Dendritic cell treated with granulocyte-macrophage colony-stimulating factor and Interleukin-4, amounts not matched to agents 40 ng/mL and 50 ng/mL, for 4 days (primary cell): Measurements from ENCODE around the gene PPARA.
"Not testable (repeated sequence)": the region's sequence is repeated elsewhere in the genome, so short reads cannot be mapped to it uniquely, and the experiment has no call there.

ENCODE experiments used
- H3K27ac Mint-ChIP-seq: one replicate; pipeline ENCODE4 v1.8.0; 2022; ENCODE audit warnings: mild to moderate bottlenecking, mixed read lengths
- H3K27me3 Mint-ChIP-seq: one replicate; pipeline ENCODE4 v1.8.0; 2022; ENCODE audit warnings: mild to moderate bottlenecking, mixed read lengths
- H3K36me3 Mint-ChIP-seq: one replicate; pipeline ENCODE4 v1.8.0; 2022; ENCODE audit warnings: low read depth, mixed read lengths
- H3K4me1 Mint-ChIP-seq: one replicate; pipeline ENCODE4 v1.8.0; 2022; ENCODE audit warnings: low read depth, mixed read lengths
- H3K4me3 Mint-ChIP-seq: one replicate; pipeline ENCODE4 v1.8.0; 2022; ENCODE audit warnings: mild to moderate bottlenecking, moderate library complexity, mixed read lengths
- H3K9me3 Mint-ChIP-seq: one replicate; pipeline ENCODE4 v1.8.0; 2022; ENCODE audit warnings: mixed read lengths
- intact Hi-C: fragments of 100-400 bp; cut with micrococcal nuclease; formaldehyde crosslinking; loops from one replicate; pipeline ENCODE4 v1.15.0; 2022

Gene PPARA

DNA sequence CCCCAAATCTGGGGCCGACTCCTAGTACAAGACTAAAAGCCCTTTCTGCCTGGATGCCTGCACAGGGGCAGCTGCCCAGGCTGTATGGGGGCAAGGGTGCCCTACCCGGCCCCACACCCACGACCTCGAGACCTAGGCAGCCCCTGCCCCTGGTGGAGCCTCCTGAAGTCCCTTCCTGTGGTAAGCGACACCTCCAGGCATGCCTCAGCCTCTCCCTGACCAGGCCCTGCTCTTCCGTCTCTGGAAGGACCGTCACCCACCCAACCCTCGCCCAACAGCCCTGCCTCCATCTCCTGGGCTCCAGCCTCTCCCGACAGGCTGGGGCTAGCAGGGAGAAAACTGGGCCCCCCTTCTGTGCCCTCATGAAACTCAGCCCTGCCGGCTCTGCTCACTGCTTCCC is 22.8 kb upstream of the PPARA start:
- Mint-ChIP-seq H3K9me3 (no peaks in the 10 kb centered on the region), H3K27ac (peak overlapping the region; percentile 51), H3K4me3 (no peak overlapping the region), H3K4me1 (peaks cover 42% of the 10 kb centered on the region), H3K27me3 (peaks cover 10% of the 10 kb centered on the region), H3K36me3 (no peaks in the 10 kb centered on the region)
- intact Hi-C loops: no loop called here

DNA sequence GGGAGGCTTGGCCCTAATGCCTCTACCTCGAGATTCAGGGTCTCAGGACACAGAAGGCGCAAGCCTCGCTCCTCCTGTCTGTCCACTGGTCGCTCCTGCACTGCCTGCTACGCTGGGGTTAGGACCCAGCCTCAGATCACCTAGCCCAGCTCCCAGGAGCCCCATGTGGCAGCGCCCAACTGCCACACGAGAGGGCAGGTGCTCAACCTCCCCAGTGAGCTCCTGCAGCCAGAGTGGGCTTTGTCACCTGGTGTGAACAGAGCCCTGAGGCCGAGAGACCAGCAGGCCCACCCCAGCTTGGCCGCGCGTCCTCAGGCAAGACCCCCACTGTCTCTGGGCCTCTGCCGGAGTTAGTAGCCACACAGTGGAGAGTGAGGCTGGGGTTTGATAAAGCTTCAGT is 21.7 kb upstream of the PPARA start:
- intact Hi-C loops: no loop called here
- Mint-ChIP-seq H3K27ac (peak overlapping the region; percentile 89), H3K9me3 (no peaks in the 10 kb centered on the region), H3K27me3 (peaks cover 10% of the 10 kb centered on the region), H3K4me1 (peaks cover 35% of the 10 kb centered on the region), H3K4me3 (no peak overlapping the region), H3K36me3 (no peaks in the 10 kb centered on the region)

DNA sequence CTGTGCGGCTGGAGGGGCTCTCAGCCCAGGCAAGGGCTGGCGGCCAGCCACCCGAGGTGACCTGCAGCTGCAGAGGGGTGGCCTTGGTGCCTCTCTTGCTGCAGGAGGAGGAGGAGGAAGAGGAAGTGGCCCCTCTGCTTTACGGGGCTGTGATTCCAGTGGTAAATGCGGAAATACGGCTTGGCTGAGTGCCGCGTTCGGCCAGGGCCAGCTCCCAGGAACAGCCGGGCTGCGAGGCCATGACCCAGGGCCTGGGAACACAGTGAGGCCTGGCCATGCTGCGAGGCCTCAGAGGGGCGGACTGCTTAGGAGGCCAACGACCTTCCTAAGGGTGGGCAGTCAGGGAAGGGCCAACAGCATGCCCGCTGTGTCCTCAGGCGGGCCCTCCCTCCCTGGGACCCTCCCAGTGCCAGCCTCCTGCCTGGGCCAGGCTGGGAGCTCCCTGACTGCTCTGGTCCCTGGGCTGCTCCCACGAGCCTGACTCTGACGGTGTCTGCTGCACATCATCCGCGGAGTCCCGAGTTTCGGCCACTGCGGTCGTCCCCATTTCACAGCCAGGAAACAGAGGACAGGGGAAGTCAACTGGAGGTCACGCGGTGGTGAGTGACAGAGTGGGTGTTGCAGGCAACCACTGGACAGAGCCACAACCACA is 20.8 kb upstream of the PPARA start:
- Mint-ChIP-seq H3K27me3 (peaks cover 7% of the 10 kb centered on the region), H3K27ac (peak overlapping the region; percentile 89), H3K4me3 (peak overlapping the region; percentile 59), H3K9me3 (no peaks in the 10 kb centered on the region), H3K4me1 (peaks cover 35% of the 10 kb centered on the region), H3K36me3 (no peaks in the 10 kb centered on the region)
- intact Hi-C loops: no loop called here

DNA sequence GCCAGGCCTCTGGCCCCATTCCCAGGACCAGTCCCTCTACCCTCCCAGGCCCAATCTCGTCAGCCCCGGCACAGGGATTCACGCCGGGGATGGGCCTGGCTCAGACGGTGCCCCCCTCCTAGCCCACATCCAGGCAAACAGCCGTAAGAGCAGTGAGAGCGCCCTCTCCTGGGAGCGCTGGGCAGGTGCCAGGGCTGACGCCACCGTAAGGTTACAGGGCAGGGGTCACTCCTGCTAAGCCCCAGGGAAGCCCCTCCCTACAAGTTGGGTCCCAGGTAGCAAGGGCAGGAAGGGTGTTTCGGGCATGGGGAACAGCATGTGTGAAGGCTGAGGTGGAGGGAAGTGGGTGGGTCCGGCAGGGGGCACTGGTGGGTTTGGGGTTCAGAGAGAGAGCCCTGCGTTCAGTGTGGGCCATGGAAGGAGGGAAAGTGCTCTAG is 19.2 kb upstream of the PPARA start:
- no peaks in the 10 kb centered on the region for H3K9me3 Mint-ChIP-seq
- peaks cover 35% of the 10 kb centered on the region for H3K4me1 Mint-ChIP-seq
- no peaks in the 10 kb centered on the region for H3K36me3 Mint-ChIP-seq
- peaks cover 7% of the 10 kb centered on the region for H3K27me3 Mint-ChIP-seq
- intact Hi-C loops: no loop called here
- H3K27ac Mint-ChIP-seq: peak overlapping the region; percentile 89
- H3K4me3 Mint-ChIP-seq: no peak overlapping the region

DNA sequence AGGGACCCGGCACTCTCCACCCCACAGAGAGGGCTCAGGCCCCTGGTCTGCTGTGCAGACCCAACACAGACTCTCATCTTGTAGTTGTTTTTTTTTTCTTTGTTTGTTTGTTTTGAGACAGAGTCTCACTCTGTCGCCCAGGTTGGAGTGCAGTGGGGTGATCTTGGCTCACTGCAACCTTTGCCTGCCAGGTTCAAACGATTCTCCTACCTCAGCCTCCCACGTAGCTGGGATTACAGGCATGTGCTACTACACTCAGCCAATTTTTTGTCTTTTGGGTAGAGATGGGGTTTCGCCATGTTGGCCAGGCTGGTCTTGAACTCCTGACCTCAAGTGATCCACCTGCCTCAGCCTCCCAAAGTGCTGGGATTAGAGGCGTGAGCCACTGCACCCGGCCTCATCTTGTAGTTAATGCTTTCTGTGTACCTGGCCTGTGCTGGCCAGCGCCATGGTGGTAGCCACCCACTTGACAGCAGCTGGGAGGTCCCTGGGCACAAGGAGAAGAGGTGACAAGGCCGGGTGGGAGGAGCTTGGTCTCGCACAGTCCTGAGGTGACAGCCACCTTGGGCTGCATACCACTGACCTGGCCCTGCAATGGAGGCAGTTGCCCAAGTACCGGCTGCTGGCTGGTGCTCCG is 18.0 kb upstream of the PPARA start:
- H3K27me3 Mint-ChIP-seq, H3K4me3 Mint-ChIP-seq, H3K9me3 Mint-ChIP-seq, H3K27ac Mint-ChIP-seq, intact Hi-C loops, H3K36me3 Mint-ChIP-seq: not testable (repeated sequence)
- H3K4me1 Mint-ChIP-seq: peaks cover 35% of the 10 kb centered on the region

DNA sequence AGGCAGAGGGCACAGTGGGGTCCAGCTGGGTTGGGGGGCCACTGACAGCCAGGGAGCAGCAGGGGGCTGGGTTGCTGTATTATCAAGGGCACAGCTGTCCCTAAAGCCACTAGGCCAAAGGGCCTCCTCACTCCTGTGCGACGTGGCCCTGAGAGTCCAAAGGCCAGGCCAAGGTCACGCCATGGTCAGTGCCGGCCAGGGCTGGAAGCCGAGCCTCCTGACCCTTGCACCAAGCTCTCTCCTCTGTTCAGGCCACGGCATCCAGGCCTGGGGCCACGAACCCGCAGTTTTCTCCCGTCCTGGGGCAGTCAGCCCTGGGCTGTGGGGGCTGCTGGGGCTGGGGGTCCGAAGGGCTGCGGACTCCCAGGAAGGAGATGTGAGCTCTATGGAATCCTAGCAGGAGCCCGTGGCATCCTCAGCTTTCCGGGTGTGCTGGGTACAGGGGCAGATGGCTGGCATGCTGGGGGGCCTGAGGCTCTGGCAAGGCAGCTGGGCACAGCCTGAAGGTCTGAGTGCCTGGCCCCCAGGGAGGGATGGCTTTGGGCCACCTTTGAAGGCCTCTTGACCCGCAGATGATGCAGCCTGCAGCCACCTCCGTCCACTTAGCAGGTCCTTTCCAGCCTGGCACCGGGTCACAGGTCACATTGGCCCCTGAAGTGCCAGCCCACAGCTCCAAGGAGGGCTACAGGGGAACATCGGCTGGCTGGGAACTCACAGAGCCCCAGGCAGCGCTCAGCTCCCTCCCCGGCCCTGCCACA is 17.3 kb upstream of the PPARA start:
- Mint-ChIP-seq H3K27me3 (peaks cover 3% of the 10 kb centered on the region), H3K4me1 (peaks cover 38% of the 10 kb centered on the region), H3K27ac (no peak overlapping the region), H3K4me3 (no peak overlapping the region), H3K36me3 (peaks cover 2% of the 10 kb centered on the region), H3K9me3 (no peaks in the 10 kb centered on the region)
- intact Hi-C loops: no loop called here

DNA sequence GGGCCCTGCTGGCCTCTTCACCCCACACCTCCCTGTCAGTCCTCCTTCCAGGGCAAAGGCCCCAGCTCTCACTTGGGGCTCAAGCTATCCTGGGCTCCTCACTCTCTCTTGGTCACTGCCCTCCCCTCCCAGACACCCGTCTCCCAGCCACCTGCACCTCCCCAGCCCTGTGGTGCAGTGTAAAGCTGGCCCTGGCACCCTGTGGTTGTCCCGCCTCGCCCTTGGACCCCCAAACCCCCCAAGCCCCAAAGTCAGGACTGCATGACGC is 16.8 kb upstream of the PPARA start:
- Mint-ChIP-seq H3K4me1 (peaks cover 42% of the 10 kb centered on the region), H3K27ac (no peak overlapping the region), H3K9me3 (no peaks in the 10 kb centered on the region), H3K4me3 (no peak overlapping the region), H3K27me3 (peaks cover 3% of the 10 kb centered on the region), H3K36me3 (peaks cover 6% of the 10 kb centered on the region)
- intact Hi-C loops: no loop called here

DNA sequence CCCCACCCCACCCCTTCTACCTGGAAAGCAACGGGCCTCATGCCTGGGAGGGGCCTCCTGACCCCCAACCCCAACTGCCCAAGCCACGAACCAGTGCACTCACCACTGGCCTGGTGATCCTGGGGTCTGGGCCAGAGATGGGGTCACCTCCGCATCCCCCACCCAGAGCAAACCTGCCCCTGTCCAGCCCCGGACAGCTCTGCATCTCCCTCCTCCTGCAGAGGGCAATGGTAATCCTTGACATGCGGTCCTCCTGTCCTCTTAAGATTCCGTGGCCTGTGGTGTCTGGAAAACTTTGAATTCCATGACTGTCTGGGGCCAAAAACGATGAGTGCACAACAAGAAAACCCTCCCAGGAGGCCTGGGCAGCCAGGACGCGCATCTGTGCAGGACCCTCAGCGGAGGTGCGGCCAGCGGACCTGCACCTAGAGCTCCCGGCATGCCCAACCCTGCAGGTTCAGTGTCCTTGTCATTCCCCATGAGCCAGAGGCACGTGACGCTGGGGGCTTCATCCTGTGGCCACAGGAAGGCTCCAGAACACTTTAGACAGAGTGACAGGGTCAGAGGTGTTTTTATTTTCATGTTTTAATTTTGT is 16.1 kb upstream of the PPARA start:
- intact Hi-C loops: no loop called here
- Mint-ChIP-seq H3K36me3 (peaks cover 6% of the 10 kb centered on the region), H3K27ac (no peak overlapping the region), H3K9me3 (no peaks in the 10 kb centered on the region), H3K4me1 (peaks cover 35% of the 10 kb centered on the region), H3K27me3 (peaks cover 2% of the 10 kb centered on the region), H3K4me3 (no peak overlapping the region)

DNA sequence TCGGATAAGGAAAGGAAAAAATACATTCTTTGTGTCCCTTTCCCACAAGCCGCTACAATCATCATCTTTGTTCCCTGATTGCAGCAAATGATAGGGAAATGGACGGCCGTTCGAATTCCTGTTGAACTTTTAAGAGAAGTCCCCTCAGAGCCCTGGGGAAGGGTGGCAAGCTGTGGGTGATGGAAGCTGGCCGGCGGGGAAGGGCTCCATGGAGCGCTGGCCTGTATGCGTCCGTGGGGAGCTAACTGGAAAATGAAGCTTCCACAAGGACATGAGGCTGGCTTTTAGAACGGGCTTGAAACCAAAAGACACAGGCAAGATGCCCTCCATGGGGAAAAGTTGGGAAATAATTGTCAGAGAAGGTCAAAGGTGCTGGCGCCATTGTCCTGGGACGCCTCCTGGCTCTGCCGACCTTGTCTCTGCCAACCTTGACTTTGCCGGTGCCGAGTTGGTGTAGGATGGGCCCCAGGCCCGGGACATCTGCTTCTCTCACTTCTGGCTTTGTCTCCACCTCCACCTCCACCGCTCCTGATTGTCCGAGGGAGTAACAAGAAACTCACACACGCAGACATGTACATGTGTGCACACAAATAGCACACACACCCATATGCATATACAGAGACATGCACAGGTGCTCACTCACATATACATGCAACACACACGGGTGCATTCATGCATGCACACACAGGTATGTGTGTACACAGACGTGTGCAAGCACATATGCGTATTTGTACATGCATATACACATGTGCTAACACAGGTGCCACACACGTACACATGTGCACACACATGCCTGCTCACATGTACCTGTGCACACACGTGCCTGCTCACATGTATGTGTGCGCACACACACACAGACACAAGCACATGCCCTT is 14.5 kb upstream of the PPARA start:
- Mint-ChIP-seq H3K27ac (no peak overlapping the region), H3K9me3 (no peaks in the 10 kb centered on the region), H3K4me1 (peaks cover 19% of the 10 kb centered on the region), H3K27me3 (peaks cover 2% of the 10 kb centered on the region), H3K4me3 (no peak overlapping the region), H3K36me3 (peaks cover 6% of the 10 kb centered on the region)
- intact Hi-C loops: no loop called here

DNA sequence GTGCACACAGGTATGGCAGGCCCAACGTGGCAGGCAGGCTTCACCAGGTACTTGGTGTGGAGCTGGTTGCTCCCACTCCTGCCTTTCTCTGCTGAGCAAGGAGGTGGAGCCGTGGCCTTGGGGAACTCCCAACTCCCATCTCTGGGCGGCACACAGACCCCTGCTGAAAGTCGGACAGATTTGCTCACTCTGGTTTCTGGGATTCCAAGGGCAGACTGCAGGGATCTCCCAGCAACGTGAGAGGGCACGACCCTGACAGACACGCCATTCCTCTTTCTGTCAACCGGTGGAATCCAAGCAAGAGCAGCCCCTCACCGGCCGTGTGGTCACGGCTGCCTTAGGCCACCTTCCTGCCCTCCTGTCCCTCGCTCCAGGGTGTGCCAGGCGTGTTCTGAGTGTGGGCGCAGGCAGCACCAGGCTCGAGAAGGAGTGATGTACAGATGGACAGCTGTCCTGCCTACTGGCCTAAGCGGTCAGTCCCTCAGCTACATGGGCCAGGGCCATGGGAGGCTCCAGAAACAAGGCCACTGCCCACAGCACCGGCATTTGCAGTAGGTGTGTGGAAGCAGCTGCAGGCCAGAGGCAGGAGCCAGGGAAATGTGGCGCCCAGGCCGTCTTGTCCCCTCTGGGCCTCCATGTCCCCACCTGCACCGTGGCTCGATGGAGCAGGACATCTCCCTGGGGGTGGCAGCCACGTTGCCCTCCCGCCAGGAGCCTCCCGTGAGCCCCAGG is 13.7 kb upstream of the PPARA start:
- Mint-ChIP-seq H3K4me3 (no peak overlapping the region), H3K4me1 (peaks cover 11% of the 10 kb centered on the region), H3K36me3 (peaks cover 6% of the 10 kb centered on the region), H3K9me3 (no peaks in the 10 kb centered on the region), H3K27me3 (peaks cover 5% of the 10 kb centered on the region), H3K27ac (no peak overlapping the region)
- intact Hi-C loops: no loop called here

DNA sequence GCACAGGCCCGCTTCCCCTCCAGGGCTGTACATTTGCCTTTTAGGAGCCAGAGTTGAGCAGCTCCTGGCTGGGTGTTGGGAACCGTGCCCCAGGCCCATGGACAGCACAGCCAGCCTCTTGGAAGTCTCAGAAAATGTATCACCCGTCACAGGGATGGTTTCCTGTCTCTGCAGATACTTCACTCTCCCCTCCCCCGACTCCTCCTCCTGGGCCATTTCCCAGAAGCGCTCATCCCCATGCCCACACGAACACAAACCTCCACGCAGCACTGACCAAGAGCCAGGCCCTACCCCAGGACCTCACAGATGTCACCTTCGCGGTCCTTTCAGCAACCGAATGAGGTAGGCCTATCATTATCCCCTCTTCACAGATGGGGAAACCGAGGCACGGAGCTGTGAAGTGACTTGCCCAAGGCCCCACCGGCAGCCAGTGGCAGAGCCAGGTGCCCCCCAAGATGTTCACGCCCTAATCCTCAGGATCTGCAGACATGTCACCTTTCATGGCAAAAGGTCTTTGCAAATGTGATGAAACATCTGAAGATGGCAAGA is 13.0 kb upstream of the PPARA start:
- Mint-ChIP-seq H3K27ac (no peak overlapping the region), H3K9me3 (no peaks in the 10 kb centered on the region), H3K4me1 (peaks cover 8% of the 10 kb centered on the region), H3K36me3 (peaks cover 6% of the 10 kb centered on the region), H3K27me3 (peaks cover 5% of the 10 kb centered on the region), H3K4me3 (no peak overlapping the region)
- intact Hi-C loops: no loop called here

DNA sequence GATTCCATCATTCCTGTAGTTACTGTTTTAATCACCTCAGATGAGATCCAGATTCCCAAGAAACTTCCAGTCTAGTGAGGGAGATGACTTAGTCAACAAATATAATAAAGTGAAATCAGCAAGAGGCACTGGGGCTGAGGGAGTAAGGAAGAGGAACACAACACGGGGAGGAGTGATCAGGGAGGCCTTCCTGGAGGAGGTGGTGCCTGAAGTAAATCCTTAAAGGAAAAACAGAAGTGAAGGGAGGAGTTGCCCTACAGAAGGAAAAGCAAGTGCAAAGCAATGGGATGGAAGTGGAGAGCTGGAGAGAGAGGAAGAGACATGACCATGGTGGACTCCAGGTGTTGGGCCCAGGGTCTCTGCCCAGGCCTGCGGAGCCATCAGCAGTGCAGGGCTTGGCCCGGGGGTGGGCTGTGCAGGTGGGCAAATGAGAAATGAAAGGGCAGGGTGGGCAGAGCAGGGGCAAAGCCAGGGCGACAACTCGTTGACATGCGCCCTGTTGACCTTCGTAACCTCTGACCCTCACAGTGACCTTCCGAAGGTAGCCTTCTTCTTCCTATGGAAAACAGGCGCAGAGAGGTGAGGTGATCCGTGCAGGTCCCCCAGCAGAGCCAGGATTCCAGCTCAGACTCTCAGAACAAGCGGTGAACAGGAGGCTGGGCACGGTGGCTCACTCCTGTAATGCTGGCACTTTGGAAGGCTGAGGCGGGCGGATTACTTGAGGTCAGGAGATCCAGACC is 12.1 kb upstream of the PPARA start:
- peaks cover 6% of the 10 kb centered on the region for H3K36me3 Mint-ChIP-seq
- H3K9me3 Mint-ChIP-seq: no peaks in the 10 kb centered on the region
- peak overlapping the region; percentile 23 for H3K27ac Mint-ChIP-seq
- H3K27me3 Mint-ChIP-seq: peaks cover 9% of the 10 kb centered on the region
- H3K4me1 Mint-ChIP-seq: peaks cover 8% of the 10 kb centered on the region
- intact Hi-C loops: no loop called here
- H3K4me3 Mint-ChIP-seq: no peak overlapping the region
